ENCODE measurements around the gene F7.

The F7 gene

GRCh38 chr13:113072376-113072775 lies 33.2 kb upstream of the F7 start:
- Histone ChIP-seq H3K4me3 (no peak overlapping the region), H3K27ac (no peak overlapping the region)
- no peak for DNase-seq (ENCODE audit: low spot score)
- TF ChIP-seq, protein P1, sequence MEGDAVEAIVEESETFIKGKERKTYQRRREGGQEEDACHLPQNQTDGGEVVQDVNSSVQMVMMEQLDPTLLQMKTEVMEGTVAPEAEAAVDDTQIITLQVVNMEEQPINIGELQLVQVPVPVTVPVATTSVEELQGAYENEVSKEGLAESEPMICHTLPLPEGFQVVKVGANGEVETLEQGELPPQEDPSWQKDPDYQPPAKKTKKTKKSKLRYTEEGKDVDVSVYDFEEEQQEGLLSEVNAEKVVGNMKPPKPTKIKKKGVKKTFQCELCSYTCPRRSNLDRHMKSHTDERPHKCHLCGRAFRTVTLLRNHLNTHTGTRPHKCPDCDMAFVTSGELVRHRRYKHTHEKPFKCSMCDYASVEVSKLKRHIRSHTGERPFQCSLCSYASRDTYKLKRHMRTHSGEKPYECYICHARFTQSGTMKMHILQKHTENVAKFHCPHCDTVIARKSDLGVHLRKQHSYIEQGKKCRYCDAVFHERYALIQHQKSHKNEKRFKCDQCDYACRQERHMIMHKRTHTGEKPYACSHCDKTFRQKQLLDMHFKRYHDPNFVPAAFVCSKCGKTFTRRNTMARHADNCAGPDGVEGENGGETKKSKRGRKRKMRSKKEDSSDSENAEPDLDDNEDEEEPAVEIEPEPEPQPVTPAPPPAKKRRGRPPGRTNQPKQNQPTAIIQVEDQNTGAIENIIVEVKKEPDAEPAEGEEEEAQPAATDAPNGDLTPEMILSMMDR (IDR thresholded peaks at IDR 0.05): no peak

DNA sequence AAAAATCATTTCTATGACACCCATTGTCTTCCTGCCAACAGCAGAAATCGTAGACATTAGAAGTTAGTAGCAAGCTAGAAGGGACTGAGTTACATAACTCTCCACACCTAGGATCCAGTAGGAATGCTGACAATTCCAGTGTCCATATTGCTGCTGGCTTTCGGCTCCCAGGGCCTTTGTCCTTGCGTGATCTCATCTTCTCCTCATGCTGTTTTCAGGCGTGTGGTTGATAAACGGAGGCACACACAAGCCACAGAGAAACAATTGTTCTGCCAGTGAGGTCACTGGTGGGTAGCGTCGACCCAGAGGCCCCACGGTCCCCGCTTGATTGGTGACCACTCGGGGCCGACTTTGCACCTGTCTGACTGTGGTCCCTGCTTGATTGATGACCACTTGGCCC lies 31.6 kb upstream of the F7 start:
- H3K27ac ChIP-seq: no peak overlapping the region
- TF ChIP-seq, protein P1 (IDR thresholded peaks at IDR 0.05): no peak
- no peak for DNase-seq (ENCODE audit: low spot score)
- H3K4me3 ChIP-seq: no peak overlapping the region

GRCh38 chr13:113074401-113074800 lies 31.2 kb upstream of the F7 start:
- no peak overlapping the region for H3K4me3 ChIP-seq
- TF ChIP-seq, protein P1 (IDR thresholded peaks at IDR 0.05): no peak

GRCh38 chr13:113074876-113075275 lies 30.7 kb upstream of the F7 start:
- no peak for DNase-seq (ENCODE audit: low spot score)
- H3K4me3 ChIP-seq: no peak overlapping the region
- H3K27ac ChIP-seq: no peak overlapping the region
- TF ChIP-seq, protein P1 (IDR thresholded peaks at IDR 0.05): no peak

More at GRCh38 chr13:113074401-113074800, 31.2 kb upstream of the F7 start:
- no peak overlapping the region for H3K27ac ChIP-seq
- no peak for DNase-seq (ENCODE audit: low spot score)

DNA sequence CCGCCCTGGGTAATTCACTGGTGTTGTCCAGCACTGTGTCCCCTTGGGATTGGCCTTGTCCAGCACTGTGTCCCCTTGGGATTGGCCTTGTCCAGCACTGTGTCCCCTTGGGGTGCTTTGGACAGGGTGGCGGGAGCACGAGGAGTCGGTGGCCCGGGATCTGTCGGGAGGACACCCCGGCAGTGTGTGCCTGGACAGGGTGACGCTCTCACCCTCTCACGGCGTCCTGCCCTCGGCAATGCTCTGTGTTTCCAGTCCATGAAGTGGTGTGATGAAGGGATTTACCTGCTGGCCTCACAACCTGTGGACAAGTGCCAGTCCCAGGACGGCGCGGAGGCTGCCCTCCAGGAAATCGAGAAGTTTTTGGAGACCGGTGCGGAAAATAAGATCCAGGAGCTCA lies 29.9 kb upstream of the F7 start:
- no peak for DNase-seq (ENCODE audit: low spot score)
- TF ChIP-seq, protein P1 (IDR thresholded peaks at IDR 0.05): no peak
- H3K27ac ChIP-seq: no peak overlapping the region
- H3K4me3 ChIP-seq: no peak overlapping the region

DNA sequence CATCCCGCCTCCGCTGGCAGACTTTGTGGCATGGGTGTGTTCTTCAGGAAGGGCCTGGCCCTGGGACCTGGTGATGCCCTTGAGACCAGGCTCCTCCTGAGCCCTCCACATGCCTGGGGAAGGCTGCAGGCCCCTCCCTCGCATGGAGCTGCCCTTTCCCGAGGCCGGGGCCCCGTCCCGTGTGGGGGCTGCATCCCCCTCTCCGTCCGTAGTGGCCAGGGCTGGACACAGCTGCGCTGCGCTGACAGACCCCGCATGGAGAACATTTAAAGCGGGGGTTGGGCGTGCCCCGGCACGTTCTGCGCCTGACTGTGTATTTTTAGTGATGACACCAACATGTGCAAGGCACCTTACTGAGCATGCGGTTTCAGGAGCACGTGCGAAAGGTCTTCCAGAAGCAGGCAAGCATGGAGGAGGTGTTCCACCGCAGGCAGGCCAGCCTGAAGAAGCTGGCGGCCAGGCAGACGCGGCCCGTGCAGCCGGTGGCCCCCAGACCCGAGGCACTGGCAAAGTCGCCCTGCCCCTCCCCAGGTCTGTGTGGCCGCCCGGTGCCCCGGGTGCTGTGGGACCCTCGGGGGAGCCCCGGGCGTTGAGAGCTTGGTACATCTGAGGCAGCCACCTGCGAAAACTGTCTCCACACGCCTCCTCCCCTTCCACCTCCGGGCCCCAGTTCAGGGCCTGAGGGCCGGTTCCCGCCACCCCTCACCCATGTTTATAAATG lies 28.8 kb upstream of the F7 start:
- TF ChIP-seq, protein P1 (IDR thresholded peaks at IDR 0.05): no peak
- no peak for DNase-seq (ENCODE audit: low spot score)

DNA sequence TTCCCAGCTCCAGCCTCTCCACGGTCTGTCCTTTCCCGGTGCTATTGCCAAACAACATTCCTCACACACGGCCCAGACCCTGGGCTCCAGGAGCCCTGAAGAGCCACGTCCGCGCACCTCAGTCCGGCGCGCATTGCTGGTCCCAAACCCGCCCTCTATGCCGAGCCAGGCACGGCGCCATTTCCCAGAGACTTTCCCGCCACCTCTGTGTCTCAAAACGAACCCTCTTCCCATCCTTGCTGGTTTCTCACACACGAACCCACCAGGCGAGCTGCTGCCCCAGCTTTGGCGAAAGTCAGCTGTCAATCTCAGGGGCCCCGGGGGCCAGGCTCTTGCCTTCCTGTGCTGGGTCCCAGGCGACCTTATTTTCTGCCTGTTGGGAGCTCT lies 28.0 kb upstream of the F7 start:
- no peak overlapping the region for H3K4me3 ChIP-seq
- TF ChIP-seq, protein P1 (IDR thresholded peaks at IDR 0.05): no peak
- DNase-seq (ENCODE audit: low spot score): no peak
- no peak overlapping the region for H3K27ac ChIP-seq

More for the DNA sequence above, 28.8 kb upstream of the F7 start:
- no peak overlapping the region for H3K4me3 ChIP-seq
- no peak overlapping the region for H3K27ac ChIP-seq

Data from coronary artery (tissue), 2 donors.